CD4-positive, alpha-beta T cell treated with Interleukin-4 for 4 hours (primary cell): ENCODE results near the gene GPC5.
"Not testable (repeated sequence)": the region's sequence is repeated elsewhere in the genome, so short reads cannot be mapped to it uniquely, and the experiment has no call there.

Source experiments
- DNase-seq: peaks from one replicate; pipeline ENCODE4 v3.0.0-alpha.2; 2020

Gene GPC5

DNA sequence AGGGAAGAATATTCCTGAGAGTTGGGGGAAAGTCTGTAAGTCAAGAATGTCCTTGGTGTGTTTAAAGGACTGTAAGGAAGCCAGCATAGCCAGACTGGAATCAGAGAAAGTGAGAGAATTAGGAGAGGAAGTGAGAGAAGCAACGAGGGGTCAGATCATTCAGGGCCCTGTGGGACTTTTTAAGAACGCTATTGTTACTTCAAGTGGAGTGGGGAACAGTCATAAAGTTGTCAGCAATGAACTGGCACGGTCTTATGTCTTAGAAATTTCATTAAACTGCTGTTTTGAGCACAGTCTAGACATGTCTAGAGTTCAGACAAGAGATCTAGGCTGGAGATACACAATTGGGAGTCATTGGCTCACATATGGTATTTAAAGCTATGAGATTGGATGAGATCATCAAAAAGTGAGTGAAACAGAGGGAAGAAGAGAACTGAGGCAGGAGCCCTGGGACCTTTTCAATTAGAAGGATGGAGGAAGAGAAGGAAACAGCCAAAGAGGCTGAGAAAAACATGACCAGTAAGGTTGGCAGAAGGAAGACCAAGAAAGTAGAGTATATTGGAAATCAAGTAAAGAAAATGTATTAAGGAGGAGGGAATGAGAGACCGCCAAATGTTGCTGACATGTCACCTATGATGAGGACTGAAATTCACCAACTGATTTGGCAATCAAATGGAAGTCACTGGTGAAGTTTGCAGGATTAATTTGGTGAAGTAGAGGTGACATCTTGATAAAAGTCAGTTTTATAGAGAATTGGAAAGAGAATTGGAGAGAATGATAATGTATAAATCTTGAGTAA, 263.5 kb downstream of the GPC5 start:
- no peak for DNase-seq

DNA sequence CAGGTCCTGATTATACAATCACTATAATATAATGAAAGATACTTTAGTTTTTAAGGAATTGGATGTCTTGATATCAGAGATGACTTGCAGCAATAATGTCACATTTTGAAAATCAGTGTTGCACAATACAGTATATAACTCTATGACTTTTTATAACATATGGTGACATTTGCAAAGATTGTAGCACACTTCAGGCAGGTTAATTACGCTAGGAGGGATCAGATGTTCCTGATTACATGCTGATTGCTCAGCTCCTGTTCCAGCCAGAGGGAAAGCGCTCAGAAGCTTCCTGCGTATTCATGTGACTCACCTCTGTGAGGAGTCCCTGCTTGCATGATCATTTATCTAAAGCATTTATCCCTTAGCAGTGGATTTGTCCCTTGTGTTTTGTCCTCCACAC, 265.6 kb downstream of the GPC5 start:
- DNase-seq: no peak

DNA sequence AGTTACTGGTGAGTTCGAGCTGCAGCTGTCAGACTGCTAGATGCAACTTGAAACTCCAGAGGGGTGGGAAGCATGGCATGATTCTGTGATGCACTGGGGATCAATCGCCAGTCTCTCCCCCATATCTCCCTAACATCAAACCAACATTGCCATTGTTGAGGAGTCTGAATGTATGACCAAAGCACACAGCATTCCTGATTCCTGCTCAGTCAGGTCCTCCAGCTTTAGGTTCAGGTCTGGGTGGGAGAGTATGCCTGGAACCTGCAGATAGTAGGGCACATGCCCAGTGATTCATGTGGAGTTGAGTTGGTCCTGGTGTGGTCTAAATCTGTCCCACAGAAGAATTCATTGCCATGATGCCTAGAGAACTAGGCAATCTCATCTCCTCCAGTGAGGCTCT, 269.1 kb downstream of the GPC5 start:
- DNase-seq: no peak

DNA sequence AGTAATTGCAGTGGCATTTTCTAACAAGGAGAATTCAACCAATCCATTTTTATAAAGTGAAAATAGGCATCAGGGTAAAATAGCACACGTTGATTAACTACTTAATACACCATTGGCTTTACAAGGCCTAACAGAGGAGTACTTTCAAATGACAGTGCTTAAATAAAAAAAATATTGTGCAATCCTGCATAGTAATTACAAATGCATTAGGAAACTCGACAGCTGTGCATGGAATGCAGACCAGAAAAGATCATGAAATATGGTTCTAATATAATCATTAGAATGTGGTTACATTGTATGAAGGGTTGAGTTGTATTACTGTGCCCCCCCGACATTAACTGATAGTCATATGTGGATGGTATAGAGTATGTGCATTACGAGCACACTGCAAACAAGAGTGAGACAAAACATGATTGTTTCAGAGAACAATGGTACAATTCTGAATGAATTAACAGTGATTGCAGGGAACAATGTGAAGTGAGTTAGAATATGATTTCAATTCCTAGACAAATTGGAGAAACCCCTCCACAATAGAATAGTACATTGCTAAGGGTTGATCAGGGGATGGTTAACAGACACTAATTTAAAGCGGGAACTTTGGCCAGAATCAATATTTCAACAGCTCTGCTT, 270.6 kb downstream of the GPC5 start:
- DNase-seq: no peak

DNA sequence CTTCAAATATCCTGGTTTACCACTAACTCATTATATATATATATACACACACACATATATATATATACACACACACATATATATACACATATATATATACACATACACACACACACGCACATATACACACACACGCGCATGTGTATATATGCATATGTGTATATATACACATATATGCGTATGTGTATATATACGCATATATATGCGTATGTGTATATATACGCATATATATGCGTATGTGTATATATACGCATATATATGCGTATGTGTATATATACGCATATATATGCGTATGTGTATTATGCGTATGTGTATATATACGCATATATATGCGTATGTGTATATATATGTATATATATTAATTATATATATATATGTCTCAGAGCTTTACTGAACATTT, 275.9 kb downstream of the GPC5 start:
- not testable (repeated sequence) for DNase-seq

DNA sequence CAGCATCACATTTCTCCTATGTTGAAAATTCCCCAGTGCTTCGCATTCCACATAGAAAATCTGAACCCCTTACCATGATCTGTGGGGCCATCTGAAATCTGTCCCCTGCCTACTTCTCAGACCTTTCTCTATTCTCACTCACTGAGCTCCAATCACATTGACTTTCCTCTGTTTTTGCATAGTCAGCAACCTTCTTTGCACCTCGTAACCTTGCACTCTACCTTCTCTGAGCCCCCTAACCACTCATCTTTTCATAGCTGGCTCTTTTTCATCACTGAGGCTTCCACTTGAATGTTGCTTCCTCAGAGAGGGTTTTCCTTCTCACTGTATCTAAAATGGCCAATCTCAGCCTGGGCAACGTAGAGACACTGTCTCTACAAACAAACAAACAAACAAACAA, 286.3 kb downstream of the GPC5 start:
- DNase-seq: no peak

DNA sequence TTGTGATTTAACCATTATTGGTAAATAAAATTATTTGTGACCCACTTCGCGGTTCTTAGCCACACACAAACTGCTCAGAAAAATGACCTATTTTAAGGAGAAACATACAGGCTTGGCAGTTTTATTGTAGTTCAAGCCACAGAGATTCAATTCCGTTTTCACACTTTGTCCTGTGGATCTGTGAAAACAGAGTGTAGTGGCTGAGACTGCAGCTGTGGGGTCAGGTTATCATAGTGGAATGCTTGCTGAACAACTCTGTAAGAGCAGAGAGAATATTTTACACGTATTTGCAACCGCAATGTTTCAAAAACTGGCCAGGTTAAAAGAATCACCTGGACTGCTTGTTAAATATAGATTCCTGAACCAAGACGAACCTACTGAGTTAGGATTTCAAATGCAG, 292.5 kb downstream of the GPC5 start:
- no peak for DNase-seq

DNA sequence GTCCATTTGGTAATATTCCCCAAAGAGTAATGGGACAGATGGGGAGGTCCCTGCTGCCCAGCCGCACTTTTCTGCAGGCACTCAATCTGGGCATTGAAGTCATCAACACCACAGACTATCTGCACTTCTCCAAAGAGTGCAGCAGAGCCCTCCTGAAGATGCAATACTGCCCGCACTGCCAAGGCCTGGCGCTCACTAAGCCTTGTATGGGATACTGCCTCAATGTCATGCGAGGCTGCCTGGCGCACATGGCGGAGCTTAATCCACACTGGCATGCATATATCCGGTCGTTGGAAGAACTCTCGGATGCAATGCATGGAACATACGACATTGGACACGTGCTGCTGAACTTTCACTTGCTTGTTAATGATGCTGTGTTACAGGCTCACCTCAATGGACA, 295.0 kb downstream of the GPC5 start:
- no peak for DNase-seq

DNA sequence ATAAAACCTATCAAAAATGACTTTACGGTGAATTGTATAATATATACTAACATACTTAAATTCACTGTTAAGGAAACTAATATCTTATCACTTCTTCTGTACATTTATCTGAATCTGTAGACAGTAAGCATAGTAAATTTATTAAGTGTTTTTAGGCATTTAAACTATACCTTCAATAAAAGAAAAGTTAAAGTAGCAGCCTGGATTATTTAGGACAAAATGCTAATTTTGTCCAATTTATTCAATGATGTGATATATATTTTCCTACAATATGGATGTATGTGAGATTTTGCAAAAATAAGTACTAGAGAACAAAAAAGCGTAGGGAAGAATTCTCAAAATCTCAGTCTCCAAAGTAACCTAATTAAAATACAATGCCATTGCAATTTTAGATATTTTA, 299.9 kb downstream of the GPC5 start:
- no peak for DNase-seq

DNA sequence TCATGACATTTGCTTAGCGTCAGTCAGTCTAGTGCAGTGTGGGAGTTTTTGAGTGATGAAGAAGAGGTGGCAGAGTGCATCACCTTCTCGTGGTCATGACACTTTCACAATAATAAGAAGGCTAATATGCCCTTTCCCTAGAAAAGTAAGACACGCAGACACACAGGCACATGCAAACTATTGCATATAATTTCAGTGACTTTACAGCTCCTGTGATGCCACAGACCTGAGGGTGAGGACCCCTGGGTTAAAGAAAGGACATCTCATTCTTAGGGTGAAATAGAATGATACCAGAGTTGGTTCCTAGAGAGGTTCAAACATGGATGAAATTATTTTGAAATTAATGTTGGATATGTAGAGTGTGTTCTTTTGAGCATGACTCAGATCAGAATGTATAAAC, 300.3 kb downstream of the GPC5 start:
- DNase-seq: no peak

DNA sequence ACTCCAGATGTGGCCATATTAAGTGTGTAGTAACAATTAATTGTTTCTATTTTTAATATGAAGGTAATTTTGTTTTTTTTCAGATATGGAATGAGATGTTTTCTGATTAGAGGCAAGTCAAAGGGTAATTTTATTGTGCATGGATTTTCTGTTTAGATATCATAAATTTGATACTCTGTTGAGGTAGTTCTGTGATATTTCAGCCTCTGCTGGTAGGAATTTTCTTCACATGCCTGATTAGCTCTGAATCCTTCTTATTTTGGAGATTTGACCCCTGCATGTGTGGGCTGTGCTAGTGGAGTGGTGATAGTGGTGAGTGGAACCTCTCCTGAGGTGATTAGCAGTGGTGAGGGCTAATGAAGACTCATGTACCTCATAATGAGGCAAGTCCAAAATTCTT, 301.4 kb downstream of the GPC5 start:
- DNase-seq: no peak

DNA sequence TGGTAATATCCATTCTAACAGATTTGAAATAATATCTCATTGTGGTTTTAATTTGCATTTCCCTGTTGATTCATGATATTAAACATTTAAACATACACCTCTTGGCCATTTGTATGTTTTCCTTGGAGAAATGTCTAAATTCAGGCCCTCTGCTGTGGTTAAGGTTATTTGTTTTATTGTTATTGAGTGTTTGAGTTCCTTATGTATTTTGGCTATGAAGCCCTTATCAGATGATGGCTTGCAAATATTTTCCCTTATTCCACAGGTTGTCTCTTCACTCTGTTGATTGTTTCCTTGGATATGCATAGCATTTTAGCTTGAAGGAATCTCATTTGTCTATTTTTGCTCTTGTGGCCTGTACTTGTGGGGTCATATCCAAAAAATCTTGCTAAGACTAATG, 303.6 kb downstream of the GPC5 start:
- no peak for DNase-seq

DNA sequence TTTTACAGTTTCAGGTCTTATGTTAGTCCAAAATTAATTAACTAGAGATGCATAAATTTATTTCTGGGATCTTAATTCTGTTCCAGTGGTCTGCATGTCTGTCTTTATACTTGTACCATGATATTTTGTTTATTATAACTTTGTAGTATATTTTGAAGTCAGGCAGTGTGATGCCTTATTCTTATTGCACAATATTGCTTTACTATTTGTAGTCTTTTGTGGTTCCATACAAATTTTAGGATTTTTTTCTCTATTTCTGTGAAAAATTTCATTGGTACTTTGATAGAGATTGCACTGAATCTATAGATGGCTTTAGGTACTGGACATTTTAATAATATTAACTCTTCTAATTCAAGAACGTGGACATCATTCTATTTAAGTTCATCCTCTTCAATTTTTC, 304.0 kb downstream of the GPC5 start:
- DNase-seq: no peak

DNA sequence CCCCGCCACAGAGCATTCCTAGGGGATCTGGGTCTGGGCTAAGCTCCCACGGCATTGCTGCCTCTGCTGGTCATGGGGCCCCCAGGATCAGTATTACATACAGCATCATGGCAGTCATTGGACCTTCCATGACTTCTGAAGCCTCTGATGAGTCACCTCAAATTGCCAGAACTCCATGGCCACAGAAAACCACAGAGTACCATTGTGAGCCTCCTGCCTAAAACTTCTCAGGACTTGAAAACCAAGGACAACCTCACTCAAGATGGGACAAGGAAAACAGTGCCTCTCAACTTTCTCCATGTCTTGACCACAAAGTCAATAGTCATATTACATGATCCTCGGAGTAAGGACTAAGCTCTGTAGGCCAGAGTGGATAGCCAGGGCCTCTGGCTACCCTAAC, 306.0 kb downstream of the GPC5 start:
- no peak for DNase-seq

DNA sequence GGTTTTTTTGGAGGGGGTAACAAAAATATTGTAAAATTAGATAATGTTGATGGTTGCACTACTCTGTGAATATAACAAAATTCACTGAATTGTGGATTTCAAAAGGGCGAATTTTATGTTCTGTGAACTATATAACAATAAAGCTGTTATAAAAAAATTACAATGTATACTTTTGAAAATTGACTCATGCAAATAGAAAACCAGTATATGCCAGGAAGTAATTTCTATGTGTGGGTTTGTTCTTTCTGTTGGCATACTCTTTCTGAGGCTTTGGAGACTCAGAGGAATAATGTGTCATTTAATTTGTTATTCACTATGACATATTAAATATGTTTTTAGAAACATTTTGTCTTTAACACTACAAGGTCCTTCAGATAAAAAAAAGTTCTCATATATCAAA, 310.1 kb downstream of the GPC5 start:
- DNase-seq: no peak

DNA sequence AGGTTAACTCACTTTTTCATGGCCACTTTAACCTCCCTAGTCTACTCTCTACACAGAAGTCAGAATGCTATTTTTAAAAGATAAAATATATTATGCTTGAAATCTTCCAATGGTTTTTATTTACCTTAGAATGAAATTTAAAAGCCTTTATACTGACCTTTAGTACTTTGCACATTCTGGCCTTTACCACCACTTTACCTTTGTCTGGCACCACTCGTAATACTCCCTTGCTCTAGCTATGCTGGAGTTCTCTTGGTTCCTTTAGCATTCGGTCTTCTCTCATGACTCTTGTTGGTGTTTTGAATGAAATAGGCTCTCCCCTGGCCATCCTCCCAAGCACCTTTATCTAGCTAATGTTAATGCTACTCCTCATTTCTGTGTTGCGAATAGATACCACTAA, 310.8 kb downstream of the GPC5 start:
- no peak for DNase-seq

DNA sequence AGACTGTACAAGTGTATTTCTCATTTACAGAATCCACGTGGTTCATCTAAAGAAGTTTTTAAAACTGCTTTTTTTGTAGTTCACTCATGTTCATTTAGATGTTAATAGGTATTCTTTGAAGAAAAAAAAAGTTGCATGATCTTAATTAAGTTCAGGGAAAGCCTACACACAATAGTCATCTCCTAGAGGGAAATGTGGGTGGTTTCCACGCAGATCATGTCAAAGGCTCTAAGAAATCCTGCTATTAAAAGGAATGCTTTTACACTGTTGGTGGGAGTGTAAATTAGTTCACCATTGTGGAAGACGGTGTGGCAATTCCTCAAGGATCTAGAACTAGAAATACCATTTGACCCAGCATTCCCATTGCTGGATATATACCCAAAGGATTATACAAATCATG, 312.3 kb downstream of the GPC5 start:
- no peak for DNase-seq

DNA sequence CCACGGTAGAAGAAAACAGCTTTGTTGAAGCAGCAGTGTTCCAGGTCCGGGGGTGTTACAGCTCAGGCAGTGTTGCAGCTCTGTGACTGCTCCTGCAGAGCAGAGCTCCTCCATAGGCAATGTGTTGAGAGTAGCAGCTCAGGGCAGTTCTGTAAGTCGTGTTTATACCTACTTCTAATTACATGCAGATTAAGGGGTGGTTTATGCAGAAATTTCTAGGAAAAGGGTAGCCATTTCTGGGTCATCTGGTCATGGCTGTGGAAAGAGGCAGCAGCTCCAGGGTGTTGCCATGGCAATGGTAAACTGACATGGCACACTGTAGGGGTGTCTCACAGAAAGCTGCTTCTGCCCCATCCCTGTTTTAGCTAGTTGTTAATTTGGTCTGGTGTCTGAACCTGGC, 316.4 kb downstream of the GPC5 start:
- DNase-seq: no peak

DNA sequence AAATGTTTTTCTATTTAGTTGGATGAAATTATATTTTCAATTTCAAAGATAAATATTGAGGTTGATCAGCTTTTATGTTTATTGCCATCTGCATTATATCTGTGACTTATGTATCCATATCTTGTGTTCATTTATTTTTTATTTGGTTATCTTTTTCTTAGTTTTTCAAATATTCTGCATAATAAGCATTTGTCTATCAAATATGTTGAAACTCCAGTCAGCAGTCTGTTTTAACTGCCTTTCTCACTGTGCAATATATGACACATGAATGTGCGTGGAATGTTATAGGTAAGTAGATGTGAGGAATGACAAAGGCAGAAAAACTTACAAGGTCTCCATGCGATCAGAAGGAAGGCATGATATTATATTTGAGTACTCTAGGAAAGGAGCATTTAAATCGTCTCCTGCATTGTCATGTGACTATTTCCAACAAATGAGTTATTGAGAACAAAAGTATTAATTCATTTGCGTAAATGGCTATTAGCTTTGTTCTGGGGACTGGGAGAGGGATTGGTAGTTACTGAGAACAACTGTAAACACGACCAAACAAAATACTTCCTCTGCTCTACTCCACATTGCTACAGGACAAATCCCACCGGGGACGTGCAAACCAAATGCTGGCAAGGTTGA, 318.1 kb downstream of the GPC5 start:
- no peak for DNase-seq

DNA sequence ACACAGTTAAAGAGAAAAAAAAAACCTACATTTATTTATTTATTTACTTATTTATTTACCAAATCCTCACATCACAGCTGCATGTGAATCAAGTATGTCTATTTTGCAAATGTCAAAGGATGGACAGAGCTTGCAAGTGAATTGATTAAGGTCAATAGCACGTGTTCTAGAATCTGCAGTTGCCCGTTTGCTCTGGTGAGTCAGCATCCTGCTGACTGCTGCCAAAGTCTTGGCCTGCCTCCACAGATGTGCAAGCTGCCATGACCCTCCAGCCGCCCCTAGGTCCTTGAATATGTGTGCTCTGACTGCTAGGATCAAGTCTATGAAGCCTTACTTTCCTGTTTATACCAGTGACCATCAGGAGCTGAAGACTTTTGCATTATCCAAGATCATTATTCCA, 320.6 kb downstream of the GPC5 start:
- DNase-seq: no peak

DNA sequence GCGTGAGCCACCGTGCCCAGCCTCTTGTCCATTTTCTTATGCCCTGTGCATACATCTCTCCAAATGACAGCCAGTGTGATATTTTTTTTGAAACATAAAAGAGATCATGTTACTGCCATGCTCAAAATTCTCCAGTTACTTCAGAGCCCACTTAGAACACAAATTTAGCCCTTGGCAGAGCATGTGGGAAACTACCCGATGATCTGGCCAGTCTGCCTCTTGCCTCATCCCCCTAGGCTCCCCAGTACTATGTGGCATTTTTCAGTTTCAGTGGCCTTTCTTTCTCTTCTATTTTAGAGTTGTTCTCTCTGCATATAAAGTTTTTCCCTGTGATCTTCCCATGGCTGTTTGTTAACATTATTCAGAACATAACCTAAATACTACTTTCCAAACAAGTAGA, 323.0 kb downstream of the GPC5 start:
- no peak for DNase-seq

DNA sequence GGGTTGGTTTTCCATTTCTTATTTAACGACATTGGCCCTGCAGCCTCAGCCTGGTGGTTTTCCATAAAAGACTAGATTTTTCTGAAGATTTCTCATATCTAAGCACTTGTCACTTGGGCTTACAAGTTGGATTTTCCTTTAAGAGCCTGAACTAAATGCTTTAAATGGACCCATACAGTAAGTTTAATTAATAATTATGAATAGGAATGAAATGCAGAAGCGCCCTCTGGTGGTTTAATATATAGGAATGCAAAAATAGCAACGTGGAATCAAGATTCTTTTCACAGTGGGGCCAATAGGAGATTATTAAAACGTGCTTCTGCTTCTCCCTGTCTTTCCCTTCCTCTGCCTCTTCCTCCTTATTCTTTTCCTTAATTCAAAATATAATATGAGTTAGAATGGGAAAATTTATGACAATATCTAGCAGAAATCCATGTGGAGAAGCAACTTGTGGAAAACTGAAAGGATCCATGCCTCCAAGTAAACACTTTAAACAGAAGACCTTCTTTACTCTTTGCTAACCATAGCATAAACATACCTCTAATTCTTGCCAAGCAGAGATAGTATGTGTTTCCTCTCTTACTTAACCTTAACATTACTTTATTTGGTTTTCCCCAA, 324.0 kb downstream of the GPC5 start:
- DNase-seq: peak; percentile 8

DNA sequence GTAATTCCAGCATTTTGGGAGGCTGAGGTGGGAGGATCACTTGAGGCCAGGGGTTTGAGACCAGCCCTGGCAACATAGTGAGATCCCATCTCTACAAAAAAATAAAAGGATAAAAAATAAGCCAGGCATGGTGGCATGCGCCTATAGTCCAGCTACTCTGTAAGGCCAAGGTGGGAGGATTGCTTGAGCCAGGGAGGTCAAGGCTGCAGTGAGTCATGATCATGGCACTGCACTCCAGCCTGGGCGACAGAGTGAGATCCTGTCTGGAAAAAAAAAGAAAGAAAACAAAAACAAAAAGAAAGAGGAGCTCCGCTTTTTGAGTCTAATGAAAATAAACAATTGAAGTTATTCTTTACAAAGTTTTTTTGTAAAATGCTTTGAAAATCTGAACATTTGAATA, 326.2 kb downstream of the GPC5 start:
- DNase-seq: no peak

DNA sequence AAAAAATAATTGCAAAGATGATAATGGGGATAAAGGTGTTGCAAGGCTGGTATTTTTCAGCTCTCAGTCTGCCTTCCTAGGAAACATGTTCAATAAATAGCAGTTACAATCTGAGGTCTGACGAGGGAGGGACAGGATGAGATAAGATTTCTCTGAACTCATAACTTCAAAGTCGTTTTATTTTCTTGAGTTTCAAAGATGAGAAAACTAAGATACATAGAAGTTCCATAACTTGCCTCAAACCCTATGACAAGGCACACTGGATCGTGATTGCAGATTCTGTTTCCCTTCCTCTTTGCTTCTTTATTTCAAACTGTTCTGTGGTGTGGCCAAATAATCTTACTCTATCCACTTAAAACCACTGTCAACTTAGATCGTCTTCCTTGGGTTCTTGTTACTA, 327.2 kb downstream of the GPC5 start:
- DNase-seq: no peak
